ENCODE measurements around the gene DCPS.
"Not testable (repeated sequence)": the region's sequence is repeated elsewhere in the genome, so short reads cannot be mapped to it uniquely, and the experiment has no call there.

The DCPS gene

DNA sequence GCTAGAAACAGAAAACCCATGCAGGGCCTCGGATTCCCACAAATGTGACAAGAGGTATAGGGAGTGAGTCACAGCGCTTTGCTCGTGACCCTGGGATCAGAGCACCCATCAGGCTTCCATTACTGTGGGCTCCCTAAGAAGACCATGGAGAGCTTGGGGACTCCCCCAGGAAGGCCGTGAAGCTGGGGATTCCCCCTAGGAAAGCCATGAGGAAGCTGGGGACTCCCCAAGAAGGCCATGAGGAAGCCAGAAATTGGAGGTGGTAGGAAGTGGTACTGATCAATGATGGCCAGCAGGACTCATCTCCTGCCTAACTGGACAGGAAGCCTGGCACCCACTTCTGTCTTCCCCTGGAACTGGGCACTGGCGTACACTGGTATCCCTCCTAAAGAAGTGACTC, 10.1 kb upstream of the DCPS start:
- DNase-seq, result no peak

DNA sequence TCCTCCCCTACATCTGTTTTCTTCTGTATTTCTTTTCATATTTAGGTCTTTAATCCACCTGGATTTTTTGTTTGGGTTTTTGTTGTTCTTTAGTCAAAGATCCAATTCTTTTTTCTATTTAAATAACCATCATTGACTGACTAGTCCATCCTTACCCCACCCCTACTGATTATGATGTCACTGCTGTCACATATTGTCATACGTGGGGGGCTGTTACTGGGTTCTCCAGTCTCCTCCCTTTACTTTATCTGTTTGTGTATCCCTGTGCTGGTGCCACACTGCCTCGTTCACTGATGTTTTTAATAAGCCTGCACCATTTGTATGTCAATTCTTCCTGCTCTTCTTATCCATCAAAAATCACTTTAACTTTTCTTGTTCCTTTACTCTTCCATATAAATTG, 6.9 kb upstream of the DCPS start:
- DNase-seq, result no peak

GRCh38 chr11:126304457-126305075, 706 bp downstream of the DCPS start:
- no peak for DNase-seq

DNA sequence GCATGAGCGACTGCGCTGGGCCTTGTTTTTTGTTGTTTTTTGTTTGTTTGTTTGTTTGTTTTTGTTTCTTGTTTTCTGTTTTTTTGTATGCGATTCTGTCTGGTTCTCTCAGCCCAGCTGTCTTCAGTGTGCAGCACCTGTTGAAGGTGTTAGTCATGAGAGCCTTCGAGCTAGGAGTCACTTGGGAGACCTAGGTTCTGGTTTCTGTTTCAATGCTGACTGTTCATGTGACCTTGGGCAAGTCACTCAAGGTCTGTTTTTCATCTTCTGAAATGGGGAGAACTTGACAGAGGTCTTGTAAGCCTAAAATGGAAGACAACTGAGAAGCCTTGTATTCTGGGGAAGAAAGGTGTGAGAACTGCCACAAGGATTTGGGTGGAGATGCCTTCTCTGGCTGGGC, 1.8 kb downstream of the DCPS start:
- DNase-seq, result no peak

DNA sequence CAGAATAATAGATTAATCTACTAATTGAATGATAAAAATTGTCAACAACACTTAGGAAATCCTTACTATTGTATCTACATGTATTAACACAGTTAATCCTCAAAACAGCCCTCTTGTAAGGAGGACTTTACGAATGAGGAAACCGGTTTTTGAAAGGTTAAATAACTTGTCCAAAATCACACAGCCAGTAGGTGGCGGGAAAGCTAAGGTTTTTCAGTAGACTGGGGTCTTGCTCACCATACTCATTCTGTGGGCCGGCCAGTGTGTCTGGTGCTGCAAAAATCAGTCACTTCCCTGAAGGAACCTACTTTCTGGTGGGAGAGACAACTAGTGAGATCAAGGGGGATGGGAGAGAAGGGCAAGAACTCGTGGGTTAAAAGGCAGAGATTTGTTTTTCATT, 3.8 kb downstream of the DCPS start:
- no peak for DNase-seq

DNA sequence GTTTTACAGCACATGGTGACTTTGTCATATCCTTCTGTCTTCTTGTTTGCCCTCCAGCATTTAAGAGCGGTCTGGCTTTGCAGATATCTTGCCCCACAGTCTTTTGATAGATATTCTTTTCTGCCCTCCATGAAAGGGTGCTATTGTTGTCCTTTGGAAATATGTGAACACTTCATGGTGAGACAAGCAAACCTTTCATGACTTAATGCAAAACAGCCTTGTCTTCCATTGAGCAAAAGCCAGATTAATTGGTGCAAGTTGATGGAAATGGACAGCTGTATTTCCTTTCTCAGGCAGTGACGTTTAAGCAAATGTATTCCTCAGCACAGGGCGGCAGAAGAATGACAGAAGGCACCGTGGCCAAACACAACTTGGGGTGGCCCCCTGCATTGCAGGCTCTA, 4.4 kb downstream of the DCPS start:
- DNase-seq, result no peak

- not testable (repeated sequence) for DNase-seq
Observed at GRCh38 chr11:126308771-126309170, 4.9 kb downstream of the DCPS start.

DNA sequence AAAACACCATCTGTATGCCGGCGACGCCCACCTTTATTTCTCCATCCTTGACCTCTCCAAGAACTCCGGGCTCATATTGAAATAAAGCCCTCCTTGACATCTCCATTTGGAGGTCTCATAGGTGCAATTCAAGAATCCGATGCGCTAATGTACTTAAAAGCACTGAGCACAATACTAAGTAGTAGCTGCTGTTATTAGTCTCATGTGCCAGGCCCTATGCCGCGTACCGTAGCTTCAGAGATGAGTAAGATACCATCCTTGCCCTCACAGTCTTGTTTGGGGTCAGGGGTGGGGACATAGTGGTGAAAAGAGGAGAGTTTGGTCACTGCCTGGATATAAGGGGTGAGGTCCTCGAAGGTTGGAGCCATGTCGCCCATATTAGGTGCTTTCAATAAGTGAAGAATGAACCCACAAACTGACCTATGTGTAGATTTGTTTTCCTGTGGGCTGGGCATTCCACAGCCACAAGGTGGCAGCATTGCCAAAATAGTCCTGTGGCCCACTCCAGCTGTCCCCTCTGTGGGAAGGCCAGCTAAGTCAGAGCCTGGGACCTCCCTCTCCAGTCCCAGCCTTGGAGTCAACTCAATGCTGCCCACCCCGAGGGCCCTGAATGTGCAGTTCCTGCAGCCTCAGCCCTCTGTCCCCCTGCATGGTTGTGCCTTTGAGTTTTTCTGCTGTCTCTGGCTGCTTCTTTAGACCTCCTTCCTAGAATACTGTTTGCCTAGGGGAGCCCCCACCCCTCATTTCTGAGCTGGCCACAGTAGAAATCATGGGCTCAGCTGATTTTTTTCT, 6.5 kb downstream of the DCPS start:
- peak; percentile 50 for DNase-seq

DNA sequence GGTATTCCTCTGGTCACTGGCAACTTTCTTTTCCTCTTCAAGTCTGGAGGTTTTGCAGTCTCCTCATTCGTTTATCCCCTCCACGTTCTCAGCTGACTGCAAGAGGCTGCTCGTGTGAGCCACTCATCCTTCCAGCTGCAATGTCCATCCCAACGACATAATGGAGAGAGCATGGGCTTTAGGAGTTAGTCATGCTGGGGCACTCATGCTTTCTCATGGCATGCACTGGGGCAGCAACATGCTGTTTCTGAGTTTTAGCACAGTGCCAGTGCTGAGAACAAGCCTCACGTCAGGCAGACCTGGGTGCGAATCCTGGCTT, 7.1 kb downstream of the DCPS start:
- no peak for DNase-seq

DNA sequence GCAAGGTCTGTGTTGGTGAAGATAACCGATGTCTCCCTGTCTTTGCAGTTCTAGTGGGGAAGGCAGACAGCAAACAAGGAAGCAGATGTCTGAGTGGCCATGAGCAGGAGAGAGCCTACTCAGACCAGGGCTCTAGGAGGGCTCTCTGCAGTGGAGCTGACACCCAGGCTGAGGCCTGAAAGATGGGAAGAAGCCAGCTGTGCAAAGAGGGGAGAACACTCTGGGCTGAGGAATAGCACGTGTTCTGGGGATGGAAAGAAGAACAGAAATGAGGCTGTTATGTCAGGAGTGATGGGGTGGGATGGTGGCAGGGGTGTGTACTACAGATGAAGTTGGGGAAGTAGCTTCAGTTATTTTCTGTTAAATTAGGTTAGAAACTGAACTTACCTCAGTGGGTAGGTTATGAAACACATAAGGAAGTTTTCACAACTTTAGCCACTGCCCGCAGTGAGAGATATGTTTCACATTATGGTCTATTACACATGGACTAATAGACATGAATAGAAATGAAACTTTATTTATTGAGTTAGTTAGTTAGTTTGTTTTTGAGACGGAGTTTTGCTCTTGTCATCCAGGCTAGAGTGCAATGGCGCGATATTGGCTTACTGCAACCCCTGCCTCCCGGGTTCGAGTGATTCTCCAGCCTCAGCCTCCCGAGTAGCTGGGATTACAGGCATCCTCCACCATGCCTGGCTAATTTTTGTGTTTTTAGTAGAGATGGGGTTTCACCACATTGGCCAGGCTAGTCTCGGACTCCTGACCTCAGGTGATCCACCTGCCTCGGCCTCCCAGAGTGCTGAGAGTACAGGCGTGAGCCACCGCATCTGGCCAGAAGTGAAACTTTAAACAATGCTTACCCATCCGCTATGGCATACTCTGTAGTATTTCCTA, 7.8 kb downstream of the DCPS start:
- no peak for DNase-seq

DNA sequence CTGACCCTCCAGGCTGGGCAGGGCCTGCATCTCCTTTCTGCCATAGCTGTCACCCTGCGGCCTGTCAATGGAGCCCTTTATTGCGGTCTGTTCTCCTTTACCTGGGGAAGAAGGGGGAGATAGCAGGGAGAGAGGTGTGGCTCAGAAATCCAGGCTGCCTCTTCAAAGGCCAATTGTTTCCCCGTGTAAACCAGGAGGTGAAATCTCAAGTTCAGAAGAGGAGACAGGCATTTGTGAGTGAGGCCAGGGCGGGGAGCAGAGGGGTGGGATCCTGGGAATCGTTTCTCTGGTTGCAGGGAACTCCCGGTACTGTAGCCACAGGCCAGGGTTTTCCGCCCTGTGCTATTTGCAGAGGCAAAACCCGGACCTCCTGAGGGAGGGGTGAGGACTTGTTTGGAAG, 9.1 kb downstream of the DCPS start:
- DNase-seq, result no peak

- DNase-seq, result no peak
Observed at GRCh38 chr11:126313826-126314225, 10.0 kb downstream of the DCPS start.

DNA sequence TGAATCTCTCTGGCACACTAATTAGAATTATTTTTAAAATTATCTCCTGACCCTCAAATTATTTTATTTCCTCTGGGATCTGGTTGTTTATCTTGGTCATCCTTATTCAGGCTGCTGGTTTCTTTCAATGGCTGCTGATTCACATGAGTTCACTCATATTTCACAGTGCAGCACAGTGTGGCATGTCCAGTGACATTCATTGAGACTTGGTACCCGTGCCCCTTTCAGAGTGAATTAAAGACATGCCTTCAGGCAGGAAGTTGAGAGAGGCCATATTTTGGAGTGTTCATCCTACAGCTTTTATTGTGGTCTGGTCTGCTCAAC, 13.5 kb downstream of the DCPS start:
- no peak for DNase-seq

DNA sequence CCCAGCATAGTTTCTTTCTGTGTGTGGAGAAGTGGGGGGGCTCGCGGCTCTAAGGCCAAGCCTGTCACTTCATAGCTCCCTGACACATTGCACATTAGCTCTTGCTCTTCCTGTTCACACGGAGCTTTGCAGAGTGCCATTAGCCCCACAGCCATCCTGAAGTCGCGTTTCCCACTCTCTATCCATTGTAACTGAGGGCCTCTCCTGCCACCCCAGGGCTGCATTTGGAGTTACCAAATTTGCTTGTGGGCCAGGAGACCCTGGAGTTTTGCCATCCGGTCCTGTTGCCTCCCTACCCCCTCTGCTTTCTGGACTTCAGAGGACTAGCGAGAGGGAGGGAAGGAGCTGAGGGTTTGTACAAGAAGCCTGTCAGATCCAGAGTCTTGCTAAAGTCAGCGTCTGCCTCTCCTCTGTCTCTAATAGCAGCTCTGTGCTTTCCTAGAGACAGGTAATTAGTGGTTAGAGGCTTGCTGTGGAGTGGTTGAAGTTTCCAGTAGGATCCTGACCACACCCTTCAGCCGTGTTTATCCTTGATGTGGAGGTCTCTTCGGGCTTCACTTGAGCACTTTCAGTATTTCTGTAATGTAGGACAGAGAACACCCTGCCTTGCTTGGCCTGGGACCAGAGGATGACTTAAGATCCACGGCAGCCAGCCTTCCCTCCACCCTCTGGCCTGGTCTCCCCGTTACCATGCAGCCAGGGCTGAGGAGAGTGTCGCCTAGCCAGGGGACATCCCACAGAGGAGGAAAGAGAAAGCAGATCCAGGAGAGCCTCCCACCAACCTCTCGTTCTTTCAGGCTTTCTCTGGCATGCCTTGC, 14.1 kb downstream of the DCPS start:
- DNase-seq, result no peak

DNA sequence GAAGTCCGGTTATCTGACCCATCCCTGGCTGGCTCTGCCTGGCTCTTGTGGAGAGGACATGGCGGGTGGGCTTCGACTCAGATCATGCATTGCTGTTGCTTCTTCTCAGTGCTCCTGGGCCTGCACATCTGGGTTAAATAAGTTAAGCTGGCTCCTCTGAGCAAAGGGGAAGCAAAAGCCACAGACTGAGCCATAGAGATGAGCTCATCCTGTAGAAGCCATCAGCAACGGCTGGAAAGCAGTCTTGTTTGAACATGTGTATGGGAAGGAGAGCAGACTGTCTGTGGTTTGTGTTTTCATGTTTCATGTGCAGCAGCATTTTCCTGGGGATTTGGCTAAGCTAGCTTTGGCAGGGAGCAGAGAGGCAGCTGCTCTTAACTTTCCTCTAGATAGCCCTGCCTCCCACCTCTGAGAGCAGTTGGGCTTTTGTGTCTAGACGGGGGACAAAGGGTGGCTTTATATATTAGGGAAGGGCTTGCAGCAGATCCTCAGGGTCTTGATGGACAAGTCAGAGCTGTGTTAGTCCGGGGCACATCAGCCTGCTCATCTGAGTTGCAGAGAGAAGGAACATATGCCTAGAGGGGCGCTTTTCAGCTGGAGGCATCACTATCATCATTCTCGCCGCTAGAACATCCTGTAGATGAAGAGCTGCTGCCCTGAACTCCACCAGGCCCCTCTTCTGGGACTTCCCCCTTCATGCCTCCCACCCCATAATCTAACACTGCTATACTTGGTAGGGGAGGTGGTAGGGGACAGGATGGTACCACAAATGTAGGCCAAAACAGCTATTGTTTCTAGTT, 14.9 kb downstream of the DCPS start:
- DNase-seq, result no peak

DNA sequence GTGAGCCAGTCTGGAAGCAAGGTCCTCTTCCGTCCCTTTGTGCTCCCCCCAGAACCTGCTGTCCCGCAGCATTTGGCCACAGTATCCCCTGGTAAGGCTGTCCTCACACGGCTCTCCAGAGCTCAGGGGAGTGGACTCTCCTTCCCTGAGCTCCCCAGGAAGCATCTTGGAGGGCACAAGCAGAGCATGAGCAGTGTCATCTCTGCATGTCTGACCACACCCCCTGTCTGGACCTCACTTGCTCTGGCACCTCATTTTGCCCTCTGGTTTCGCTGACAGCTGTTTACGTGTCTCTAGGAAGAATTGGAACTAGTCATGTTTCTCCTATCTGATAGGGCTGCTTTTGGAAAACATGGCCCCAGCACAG, 15.5 kb downstream of the DCPS start:
- DNase-seq, result no peak

DNA sequence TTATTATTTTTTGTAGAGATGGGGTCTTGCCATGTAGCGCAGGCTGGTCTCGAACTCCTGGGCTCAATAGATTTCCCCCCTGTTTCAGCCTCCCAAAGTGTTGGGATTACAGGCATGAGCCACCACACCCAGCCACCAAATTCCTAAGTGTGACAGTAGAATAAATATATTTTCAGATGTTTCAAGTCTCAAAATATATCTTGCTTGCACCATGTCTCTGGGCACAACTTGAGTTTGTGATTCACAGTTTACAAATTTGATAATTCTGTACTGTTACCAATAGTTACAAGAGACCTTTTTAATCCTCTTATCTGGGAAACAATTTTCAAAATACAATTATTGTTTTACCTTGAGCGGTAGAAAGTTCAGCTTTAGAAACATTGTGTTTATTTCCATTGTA, 19.1 kb downstream of the DCPS start:
- DNase-seq, result no peak

- DNase-seq, result no peak
Observed at GRCh38 chr11:126327281-126328000, 23.6 kb downstream of the DCPS start.

GRCh38 chr11:126328001-126328390, 24.1 kb downstream of the DCPS start:
- no peak for DNase-seq

DNA sequence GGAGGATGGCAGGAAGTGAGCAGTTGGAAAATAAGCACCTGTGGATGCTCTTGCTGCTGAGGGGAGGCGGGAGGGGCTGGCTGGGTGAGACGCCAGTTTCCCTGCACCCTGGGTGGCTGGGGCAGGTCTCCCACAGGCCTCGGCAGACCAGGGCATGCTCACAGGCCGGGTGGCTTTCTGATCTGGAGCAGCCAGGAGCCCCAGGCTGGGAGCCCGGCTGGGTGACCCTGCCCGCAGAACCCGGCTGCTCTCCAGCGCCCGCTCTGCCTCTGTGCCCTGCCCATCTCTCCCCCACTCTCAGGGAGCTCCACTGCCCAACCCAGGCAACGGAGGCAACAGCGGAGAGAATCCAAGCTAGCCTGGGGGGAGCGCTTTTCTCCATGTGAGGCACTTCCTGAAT, 24.6 kb downstream of the DCPS start:
- no peak for DNase-seq

DNA sequence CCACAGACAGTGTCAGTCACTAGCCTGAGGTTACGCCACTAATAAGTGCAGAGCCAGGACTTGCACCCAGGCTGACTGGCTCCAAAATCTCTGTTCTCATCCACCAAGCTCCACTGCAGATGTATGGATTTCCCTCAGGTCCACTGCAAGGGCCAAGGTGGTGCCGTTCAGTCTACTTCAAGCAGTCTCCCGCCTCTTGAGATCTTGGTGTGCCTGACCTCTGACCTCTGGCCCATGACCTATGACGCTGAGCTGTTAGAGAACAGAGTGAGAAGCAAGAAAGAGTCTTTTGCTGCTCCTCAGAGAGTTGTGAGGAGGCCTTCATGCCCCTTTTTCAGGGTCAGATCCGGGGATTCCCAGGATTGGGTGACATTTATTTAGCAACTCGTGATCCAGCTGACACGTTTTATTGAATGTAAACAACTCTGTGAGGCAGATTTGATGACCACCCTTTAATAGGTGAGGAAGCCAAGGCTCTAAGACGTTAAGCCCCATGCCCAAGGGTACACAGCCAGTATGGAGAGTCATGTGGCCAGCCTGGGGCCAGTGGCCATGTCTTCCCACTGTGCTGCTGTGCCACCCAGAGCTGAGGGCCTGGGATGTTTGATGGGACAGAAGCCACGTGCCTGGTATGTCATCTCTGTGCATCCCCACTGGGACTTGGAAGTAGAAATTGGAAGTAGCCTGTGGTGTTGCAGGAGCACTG, 25.2 kb downstream of the DCPS start:
- no peak for DNase-seq
